H7 (cell line): ENCODE results near the gene SPNS1. TPM values are rescaled to one million over a fixed set of nuclear protein-coding genes. Genes with fewer than 3 reads are reported as not detected.
A peak's percentile ranks its signal among the peaks of the same experiment; 100 is the strongest.

Experiments
- DNase-seq: peaks from one replicate; pipeline ENCODE4 v3.0.0; 2012
- H3K27me3 ChIP-seq: 2 replicates; pipeline ENCODE4 v1.6.0; 2011; ENCODE audit warnings: mild to moderate bottlenecking, low read length; ENCODE audit not compliant: control insufficient read depth, insufficient read depth
- H3K36me3 ChIP-seq: replicated peaks from 2 replicates; pipeline ENCODE4 v1.5.1; 2011; ENCODE audit warnings: low read length; ENCODE audit not compliant: control insufficient read depth, insufficient read depth
- H3K4me3 ChIP-seq: 2 replicates; pipeline ENCODE4 v1.5.1; 2011; ENCODE audit warnings: low read depth, mild to moderate bottlenecking, control low read depth, low read length, moderate library complexity; ENCODE audit not compliant: insufficient read depth
- total RNA-seq: library from RNA; depleted of rRNA; stranded (reverse); fragments of >200 nt; shearing (Covaris generic); gene quantifications from 2 replicates; pipeline ENCODE4 v1.2.3, GENCODE V29; 2014; rRNA removed

Gene SPNS1
- total RNA-seq, 1 experiment from 2014 or later: 65.3 TPM

GRCh38 chr16:29022196-29022595 lies 47.6 kb downstream of the SPNS1 start:
- H3K36me3 ChIP-seq: no peaks in the 10 kb centered on the region
- no peak overlapping the region for H3K4me3 ChIP-seq
- H3K27me3 ChIP-seq: no peaks in the 10 kb centered on the region
- no peak for DNase-seq

- Histone ChIP-seq H3K36me3 (no peaks in the 10 kb centered on the region), H3K4me3 (no peak overlapping the region), H3K27me3 (no peaks in the 10 kb centered on the region)
- no peak for DNase-seq
Measured at GRCh38 chr16:29023279-29024277, 49.0 kb downstream of the SPNS1 start.

- no peak overlapping the region for H3K4me3 ChIP-seq
- H3K36me3 ChIP-seq: no peaks in the 10 kb centered on the region
- peak; percentile 35 for DNase-seq
Measured at GRCh38 chr16:29024278-29024677, 49.7 kb downstream of the SPNS1 start.

GRCh38 chr16:29025218-29025617 lies 50.6 kb downstream of the SPNS1 start:
- Histone ChIP-seq H3K4me3 (no peak overlapping the region), H3K27me3 (no peaks in the 10 kb centered on the region), H3K36me3 (no peaks in the 10 kb centered on the region)
- peak; percentile 36 for DNase-seq

More at GRCh38 chr16:29024278-29024677, 49.7 kb downstream of the SPNS1 start:
- no peaks in the 10 kb centered on the region for H3K27me3 ChIP-seq

GRCh38 chr16:29025735-29026134 lies 51.2 kb downstream of the SPNS1 start:
- Histone ChIP-seq H3K27me3 (no peaks in the 10 kb centered on the region), H3K36me3 (no peaks in the 10 kb centered on the region), H3K4me3 (no peak overlapping the region)
- no peak for DNase-seq

- DNase-seq: peak; percentile 41
- Histone ChIP-seq H3K27me3 (no peaks in the 10 kb centered on the region), H3K4me3 (no peak overlapping the region), H3K36me3 (no peaks in the 10 kb centered on the region)
Measured at GRCh38 chr16:29028457-29029167, 54.0 kb downstream of the SPNS1 start.

GRCh38 chr16:29029168-29029994 lies 54.8 kb downstream of the SPNS1 start:
- H3K27me3 ChIP-seq: no peaks in the 10 kb centered on the region
- H3K36me3 ChIP-seq: no peaks in the 10 kb centered on the region
- DNase-seq: peak; percentile 68
- H3K4me3 ChIP-seq: no peak overlapping the region

- DNase-seq: no peak
- no peaks in the 10 kb centered on the region for H3K36me3 ChIP-seq
- H3K27me3 ChIP-seq: no peaks in the 10 kb centered on the region
- H3K4me3 ChIP-seq: no peak overlapping the region
Measured at GRCh38 chr16:29030086-29030840, 55.7 kb downstream of the SPNS1 start.

Other genes with a start within 250 kb of the SPNS1 start
- gene NPIPB9, start 223.0 kb upstream of the SPNS1 start, total RNA-seq: 0.67 TPM in 1 of 2 replicates, not detected in the other
- gene ATXN2L, start 151.8 kb upstream of the SPNS1 start, total RNA-seq: 77.9 and 88.4 TPM in 2 replicates
- gene TUFM, start 128.4 kb upstream of the SPNS1 start, total RNA-seq: 299 and 301 TPM in 2 replicates
- 38.9 and 40.0 TPM in 2 replicates for gene SH2B1, start 110.9 kb upstream of the SPNS1 start, total RNA-seq
- 0.10 and 1.0 TPM in 2 replicates for gene ATP2A1, start 96.3 kb upstream of the SPNS1 start, total RNA-seq
- 13.3 and 17.3 TPM in 2 replicates for gene RABEP2, start 49.5 kb upstream of the SPNS1 start, total RNA-seq
- 1.2 and 1.9 TPM in 2 replicates for gene CD19, start 42.8 kb upstream of the SPNS1 start, total RNA-seq
- gene NFATC2IP, start 23.8 kb upstream of the SPNS1 start, total RNA-seq: 29.1 and 34.8 TPM in 2 replicates
- 0.74 and 1.5 TPM in 2 replicates for gene LAT, start 10.3 kb downstream of the SPNS1 start, total RNA-seq